ENCODE results near the gene LRPAP1. TPM values are rescaled to one million over a fixed set of nuclear protein-coding genes. Genes with fewer than 3 reads are reported as not detected.

Gene LRPAP1
- total RNA-seq, 1 experiment from 2014 or later = 126 TPM

Other genes starting within 250 kb of the LRPAP1 start
- gene RGS12, start 239.4 kb downstream of the LRPAP1 start, total RNA-seq (2021) = 36.6 and 37.1 TPM in 2 replicates
- 1.3 and 1.5 TPM in 2 replicates for gene HGFAC, start 90.5 kb downstream of the LRPAP1 start, total RNA-seq (2021)
- 7.1 and 7.6 TPM in 2 replicates for gene DOK7, start 69.1 kb downstream of the LRPAP1 start, total RNA-seq (2021)
- not detected in 2 replicates for gene ADRA2C, start 234.0 kb upstream of the LRPAP1 start, total RNA-seq (2021)

Data from PC-9 (cell line).